ENCODE measurements around the gene LRRC37A3.
A peak's percentile ranks its signal among the peaks of the same experiment; 100 is the strongest.
"Not testable (repeated sequence)": the region's sequence is repeated elsewhere in the genome, so short reads cannot be mapped to it uniquely, and the experiment has no call there.

The LRRC37A3 gene

DNA sequence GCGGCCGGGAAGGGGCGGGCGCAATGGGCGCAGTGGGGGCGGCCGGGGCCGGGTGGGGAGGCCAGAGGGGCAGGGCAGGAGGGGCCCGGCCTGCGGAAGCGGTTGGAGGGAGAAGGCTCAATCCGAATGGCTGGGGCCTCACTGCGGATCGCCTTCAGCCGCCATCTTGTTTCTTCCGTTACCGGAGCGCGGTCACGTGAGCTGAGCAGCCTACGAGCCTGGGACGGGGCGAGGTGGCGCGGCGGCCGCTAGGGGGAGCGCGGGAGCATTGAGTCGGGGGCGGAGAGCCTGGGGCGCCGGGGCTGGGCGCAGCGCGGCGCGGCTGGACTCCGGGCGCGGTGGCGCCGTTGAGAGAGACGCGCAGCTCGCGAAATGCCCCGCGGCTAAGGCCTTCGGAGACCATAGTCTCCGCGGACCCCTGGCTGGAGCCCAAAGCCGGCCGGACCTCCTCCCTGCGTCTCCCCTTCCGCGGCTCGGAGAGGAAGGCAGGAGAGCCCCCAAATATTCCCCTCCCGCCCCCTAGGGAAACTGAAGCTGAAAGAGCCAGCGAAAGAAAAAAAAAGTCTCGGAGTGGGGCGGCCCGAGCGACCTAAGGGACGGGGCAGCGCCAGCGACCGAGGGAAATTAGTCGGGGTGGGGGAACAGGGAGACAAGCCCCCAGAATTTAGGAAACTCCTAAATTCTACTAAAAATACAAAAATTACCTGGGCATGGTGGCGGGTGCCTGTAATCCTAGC lies at the start of gene LRRC37A3:
TSS of gene LRRC37A3 (minus strand) at position 190 of the 737 bp plus-strand sequence. CDS start 22,221 bp downstream, outside the sequence.
- peak within 1 kb of the TSS; percentile 37 for H3K4me3 ChIP-seq (ENCODE audit: low read depth, low read length)

DNA sequence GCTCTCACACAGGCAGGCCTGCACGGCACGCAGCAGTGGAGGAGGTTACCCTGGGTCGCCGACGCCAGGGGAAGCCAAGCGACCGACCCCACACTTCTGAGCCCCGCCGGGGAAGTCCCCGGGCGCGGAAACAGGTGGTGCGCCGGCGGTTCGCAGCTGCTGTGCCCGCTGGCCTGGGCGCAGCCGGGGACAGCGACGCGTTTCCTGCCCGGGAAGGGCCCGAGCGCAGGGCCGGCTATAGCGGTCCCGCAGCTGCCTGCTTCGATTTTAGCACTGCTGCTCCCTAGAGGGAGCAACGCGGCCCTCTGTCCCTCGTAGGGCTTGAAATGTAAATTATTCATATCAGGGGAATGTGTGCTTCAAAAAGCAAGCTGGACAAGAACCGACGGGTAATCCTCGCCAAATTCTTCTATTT lies 46.6 kb upstream of the LRRC37A3 start:
- peak overlapping the region; percentile 13 for H3K4me3 ChIP-seq (ENCODE audit: low read depth, low read length)

DNA sequence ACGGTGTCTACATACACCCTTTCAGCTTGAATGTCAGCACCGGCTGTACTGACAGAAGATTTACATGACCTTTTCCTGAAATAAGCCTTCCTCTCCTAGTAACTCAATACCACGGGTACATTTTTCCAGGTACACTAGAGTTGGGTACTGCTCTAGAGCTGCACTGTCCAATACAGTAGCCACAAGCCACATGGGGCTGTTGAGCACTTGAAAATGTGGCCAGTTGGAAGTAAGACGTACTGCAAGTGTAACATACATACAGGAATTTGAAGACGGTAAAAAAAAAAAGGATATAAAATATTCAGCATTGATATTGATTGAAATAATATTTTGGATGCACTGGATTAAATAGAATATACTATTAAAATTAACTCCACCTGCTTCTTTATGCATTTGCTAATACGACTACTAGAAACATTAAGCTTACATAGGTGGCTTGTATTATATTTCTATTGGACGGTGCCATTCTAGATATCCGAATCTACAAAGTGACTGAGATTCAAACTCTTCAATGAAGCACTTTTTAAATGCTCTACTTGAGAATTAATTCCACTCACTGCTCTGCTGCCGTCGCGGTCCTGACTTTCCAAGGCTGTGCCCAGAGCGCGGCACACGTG lies 46.1 kb upstream of the LRRC37A3 start:
- peak overlapping the region; percentile 13 for H3K4me3 ChIP-seq (ENCODE audit: low read depth, low read length)

DNA sequence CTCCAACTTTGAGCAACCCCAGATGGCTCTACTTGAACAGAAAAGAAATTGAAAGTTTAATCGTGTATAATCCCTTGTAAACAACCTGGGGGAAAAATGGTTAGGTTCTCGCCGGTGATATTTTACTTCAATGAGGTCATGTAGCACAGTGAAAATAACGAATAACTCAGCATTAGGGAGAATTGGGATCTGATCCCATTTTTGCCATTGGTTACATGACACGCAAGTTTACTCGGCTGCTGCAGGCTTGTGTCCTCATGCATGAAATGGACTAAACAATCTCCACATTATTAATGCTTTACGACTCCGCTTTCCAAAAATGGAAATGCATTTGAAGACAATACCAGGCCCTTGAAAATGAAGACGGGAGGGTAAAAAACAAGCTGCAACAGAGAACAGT lies 45.5 kb upstream of the LRRC37A3 start:
- no peak overlapping the region for H3K4me3 ChIP-seq (ENCODE audit: low read depth, low read length)

DNA sequence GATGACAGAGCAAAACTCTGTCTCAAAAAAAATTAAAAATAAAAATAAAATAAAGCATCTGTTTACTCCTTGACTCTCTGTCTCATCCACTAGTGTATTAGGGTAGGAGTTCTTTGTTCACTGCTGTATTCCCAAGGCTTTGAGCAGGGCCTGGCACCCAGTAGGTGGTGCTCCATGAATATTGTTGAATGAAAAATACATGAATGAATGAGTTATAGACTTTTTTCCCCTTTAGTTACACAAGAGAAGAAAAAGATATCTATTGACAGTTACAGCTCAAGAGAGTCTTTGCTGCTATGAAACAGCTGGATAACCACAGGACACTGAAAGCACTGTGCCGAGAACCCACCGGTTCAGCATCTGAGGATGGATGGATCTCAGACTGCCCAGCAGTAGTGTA lies 44.5 kb upstream of the LRRC37A3 start:
- not testable (repeated sequence) for H3K4me3 ChIP-seq (ENCODE audit: low read depth, low read length)

DNA sequence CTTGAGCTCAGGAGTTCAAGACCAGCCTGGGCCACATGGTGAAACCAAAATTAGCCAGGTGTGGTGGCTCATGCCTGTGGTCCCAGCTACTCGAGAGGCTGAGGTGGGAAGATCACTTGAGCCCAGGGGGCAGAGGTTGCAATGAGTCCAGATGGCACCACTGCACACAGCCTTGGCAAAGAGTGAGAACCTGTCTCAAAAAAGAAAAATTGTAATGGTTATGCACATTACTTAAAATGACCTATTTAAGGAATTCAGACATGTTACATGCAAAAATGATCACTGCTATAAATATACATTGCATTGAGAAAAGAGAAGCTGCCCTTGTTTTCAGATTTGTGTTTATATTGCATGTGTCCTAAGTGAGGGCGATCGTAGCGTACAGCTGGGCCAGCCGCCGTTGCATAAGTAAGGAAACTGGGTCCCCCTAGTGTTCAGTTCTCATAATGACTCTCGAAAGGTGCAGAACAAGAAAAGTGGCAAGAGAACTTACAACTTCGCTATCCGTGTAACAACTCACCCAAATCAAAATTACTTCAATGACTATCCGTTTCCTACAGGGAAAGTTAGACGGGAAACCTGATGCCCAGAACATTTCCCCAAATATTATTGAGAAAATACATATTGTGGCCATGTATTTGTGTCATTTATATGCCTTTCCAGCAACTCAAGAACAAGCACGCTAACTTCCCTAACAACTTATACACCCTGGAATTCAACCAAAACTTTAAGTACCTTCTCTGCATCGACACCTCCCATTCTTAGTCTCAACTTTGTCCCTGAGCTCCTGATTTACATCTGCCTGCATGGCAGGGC lies 42.5 kb upstream of the LRRC37A3 start:
- not testable (repeated sequence) for H3K4me3 ChIP-seq (ENCODE audit: low read depth, low read length)

DNA sequence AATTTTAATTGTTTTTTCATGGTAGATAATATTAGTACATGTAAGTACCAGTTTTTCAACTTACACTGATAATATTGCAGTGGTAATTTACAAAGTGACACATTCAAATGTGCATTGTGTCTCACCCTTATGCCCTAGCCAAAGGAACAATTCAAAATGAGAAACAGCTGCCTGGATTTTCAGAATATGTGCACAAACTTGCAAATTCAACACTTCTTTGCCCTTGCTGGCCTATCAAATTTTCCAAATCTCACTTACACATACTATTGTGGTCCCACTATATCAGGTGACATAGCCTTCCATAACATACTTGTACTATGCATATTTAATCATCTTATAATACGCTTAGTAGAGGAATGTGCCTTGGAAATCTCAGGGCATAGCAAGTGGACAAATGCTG lies 32.6 kb upstream of the LRRC37A3 start:
- H3K4me3 ChIP-seq (ENCODE audit: low read depth, low read length): no peak overlapping the region

DNA sequence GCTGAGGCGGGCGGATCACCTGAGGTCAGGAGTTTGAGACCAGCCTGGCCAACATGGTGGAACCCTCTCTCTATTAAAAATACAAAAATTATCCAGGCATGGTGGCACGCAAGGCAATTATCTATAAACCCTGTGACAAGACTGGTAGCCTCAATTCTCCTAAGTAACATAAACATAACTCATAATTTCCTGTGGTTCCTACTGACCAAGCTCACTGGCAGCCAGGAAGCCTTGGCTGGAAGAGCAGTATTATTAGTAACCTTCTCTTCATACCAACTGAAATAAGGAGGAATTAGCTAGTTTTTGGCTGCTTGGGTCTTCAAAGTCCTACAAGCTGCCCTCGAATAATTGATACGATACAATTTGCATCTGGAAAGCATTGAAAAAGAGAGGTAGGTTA lies 31.6 kb upstream of the LRRC37A3 start:
- no peak overlapping the region for H3K4me3 ChIP-seq (ENCODE audit: low read depth, low read length)

DNA sequence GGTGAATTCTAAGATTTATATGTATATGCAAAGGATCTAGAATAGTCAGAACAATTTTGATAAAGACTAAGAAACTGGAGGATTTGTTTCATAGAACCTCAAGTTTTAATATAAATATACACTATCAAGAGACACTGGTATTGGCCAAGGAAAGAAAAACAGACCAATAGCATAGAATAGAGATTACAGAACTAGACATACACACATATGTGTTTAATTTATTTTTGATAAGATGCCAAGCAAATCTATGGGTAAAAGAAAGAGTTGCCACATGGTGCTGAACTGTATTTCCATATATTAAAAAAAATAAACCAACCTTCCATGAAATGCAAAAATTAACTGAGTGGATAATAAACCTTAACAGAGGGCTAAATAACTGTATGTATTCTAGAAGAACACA lies 27.9 kb upstream of the LRRC37A3 start:
- no peak overlapping the region for H3K4me3 ChIP-seq (ENCODE audit: low read depth, low read length)

DNA sequence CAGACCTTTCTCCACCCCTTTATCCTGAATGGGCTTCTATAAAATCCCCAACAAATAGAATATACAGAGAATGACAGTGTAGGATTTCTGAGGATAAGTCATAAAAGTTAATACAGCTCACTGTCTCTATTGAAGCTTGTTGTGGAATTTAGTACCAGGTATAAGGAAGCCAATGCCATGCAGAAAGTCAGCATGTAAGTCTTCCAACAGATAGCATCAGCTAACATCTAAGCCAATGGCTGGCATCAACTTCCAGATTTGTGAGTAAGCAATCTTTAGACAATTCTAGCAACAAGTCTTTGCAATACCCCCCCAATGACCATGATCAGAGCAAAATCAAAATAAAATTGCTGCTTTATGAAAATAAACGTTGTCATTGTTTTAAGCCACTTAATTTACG lies 22.5 kb upstream of the LRRC37A3 start:
- no peak overlapping the region for H3K4me3 ChIP-seq (ENCODE audit: low read depth, low read length)

DNA sequence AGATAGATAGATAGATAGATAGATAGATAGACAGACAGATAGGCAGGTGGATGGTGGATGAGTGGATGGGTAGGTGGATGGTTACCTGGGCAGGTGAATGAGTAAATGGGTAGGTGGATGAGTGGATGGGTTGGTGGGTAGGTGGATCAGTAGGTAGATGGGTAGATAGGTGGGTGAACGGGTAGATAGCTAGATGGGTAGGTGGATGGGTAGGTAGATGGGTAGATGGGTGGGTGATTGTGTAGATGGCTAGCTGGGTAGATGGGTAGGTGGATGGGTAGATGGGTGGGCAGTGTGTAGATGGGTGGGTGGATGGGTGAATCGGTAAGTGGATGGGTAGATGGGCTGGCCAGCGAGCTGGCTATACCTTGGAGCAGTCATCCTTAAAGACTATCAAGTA lies 21.8 kb upstream of the LRRC37A3 start:
- H3K4me3 ChIP-seq (ENCODE audit: low read depth, low read length): no peak overlapping the region

DNA sequence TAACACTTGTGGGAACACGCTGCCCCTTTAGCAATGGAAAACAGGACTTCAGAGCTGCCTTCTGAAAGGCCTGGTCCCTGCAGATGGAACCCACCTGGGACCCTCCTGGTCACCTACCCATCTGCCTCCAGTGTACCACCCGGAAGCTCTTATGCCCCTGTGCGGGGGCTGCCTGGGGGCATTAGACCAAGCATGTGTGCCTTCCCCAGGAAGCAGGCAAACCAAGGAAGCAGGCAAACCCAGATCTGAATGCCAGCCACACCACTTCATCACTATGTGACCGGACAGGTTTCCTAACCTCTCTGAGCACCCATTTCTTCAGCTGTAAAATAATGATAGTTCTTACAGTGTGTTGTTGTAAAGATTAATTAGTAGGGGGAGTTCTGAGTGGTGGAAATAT lies 20.8 kb upstream of the LRRC37A3 start:
- no peak overlapping the region for H3K4me3 ChIP-seq (ENCODE audit: low read depth, low read length)

DNA sequence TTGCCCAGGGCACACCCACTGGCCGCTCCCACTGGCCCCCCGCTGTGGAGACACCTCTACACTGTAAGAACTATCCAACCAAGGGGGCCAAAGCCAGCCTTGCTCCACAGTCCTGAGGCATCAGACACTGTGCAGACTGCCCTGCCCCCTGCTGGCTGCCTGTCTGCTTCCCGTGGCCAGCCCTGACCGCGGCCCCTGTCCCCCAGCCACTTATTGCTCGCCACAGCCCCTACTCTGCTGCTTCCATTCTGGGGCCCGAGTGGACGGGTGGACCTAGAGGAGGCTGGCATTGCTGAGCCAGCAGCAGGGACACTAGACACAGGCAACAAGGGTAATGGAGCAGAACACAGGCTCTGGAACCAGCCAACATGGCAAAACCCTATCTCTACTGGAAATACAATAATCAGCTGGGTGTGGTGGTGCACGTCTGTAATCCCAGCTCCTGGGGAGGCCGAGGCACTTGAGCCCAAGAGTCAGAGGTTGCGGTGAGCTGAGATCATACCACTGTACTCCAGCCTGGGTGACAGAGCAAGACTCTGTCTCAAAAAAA lies 19.7 kb upstream of the LRRC37A3 start:
- no peak overlapping the region for H3K4me3 ChIP-seq (ENCODE audit: low read depth, low read length)

DNA sequence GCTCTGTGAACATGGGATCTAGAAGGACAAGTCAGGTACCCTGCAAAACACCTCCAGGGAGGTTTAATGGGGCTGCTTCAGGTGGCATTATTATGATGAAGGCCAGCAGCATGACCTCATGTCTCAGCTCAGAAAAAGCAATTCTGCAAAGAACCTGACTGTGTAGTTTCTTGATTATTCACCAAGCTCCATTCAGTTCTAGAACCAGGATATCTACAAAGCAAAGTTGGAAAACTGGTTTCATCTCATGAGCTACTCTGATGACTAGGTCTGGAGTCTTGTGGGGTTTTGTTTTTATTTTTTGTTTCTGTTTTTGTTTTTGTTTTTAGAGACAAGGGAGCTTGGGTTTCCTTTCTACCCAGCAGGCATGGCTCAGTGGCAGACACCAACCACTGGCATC lies 19.0 kb upstream of the LRRC37A3 start:
- no peak overlapping the region for H3K4me3 ChIP-seq (ENCODE audit: low read depth, low read length)

DNA sequence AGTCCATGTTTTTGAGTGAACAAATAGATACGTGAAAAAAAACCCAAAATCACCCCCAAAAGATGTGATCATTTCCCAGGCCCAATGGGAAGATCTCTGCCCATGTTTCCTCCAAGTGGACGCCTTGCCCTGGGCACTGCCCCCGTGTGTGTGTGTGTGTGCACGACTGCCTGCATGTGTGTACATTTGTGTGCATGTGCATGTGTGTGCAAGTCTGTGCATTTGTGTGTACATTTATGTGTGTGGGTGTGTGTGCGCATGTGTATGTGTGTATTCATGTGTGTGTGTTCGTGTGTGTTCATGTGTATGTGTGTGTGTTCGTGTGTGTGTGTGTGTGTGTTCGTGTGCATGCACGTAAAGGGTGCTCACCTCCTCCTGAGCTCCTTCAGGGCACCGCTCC lies 16.8 kb upstream of the LRRC37A3 start:
- H3K4me3 ChIP-seq (ENCODE audit: low read depth, low read length): no peak overlapping the region

DNA sequence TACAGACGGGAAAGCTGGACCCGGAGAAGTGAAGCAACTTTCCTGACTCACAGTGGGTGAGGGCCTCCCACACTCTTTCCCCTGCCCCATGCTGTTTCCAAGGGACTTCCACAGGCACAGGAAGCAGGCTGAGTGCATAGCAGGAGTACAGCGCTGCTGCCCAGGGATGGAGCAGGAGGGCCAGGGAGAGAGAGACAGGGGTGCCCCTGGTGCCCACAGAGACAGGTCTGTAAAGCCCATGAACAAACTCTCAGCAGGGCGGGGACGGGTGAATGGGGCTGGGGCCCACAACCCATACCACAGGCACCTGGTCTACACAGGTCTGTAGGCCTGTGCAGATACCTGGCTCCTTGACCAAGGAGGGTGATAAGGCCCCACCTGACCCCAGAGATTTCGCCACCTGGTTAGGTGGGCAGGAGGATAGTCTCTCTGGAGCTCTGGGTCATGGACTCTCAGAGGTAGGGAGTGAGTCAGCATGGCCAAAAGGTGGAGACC lies 15.1 kb upstream of the LRRC37A3 start:
- H3K4me3 ChIP-seq (ENCODE audit: low read depth, low read length): not testable (repeated sequence)

DNA sequence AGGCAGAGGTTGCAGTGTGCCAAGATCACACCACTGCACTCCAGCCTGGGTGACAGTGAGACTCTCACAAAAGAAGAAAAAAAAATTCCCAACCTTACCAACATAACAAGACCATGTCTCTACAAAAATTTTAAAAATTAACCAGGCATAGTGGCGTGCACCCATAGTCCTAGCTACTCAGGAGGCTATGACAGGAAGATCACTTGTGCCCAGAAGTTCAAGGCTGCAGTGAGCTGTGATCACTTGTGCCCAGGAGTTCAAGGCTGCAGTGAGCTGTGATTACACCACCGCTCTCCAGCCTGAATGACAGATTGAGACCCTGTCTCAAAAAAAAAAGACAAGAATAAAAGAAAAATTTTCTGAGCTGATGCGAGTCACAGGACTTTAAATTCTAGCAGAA lies 13.6 kb upstream of the LRRC37A3 start:
- H3K4me3 ChIP-seq (ENCODE audit: low read depth, low read length): not testable (repeated sequence)

DNA sequence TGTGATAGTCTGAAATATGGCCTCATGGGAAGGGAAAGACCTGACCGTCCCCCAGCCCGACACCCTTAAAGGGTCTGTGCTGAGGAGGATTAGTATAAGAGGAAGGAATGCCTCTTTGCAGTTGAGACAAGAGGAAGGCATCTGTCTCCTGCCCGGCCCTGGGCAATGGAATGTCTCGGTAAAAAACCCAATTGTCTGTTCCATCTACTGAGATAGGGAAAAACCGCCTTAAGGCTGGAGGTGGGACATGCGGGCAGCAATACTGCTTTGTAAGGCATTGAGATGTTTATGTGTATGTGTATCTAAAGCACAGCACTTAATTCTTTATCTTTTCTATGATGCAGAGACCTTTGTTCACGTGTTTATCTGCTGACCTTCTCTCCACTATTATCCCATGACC lies 11.1 kb upstream of the LRRC37A3 start:
- H3K4me3 ChIP-seq (ENCODE audit: low read depth, low read length): not testable (repeated sequence)

DNA sequence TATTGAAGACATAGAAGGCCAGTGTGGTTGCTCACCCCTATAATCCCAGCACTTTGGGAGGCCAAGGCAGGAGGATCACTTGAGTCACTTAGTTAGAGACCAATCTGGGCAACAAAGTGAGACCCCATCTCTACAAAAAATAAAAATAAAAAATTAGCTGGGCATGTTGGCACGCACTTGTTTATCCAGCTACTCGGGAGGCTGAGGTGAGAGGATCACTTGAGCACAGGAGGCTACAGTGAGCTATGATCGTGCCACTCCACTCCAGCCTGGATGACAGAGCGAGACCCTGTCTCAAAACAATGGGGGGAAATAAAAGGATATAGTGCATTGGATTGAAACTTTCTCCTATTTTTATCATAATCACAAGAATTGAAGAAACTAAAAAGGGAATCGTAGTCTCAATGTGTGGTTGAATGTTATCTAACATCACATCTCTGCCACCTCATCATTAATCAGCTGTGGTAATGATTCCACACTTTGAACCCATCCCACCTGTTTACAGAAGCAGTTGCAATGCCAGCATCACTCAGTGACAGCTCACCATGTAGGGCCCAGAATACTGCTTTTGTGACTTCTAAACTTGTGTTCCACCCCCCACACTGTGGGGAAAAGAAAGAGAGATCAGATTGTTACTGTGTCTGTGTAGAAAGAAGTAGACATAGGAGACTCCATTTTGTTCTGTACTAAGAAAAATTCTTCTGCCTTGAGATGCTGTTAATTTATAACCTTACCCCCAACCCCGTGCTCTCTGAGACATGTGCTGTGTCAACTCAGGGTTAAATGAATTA lies 10.3 kb upstream of the LRRC37A3 start:
- H3K4me3 ChIP-seq (ENCODE audit: low read depth, low read length): not testable (repeated sequence)

DNA sequence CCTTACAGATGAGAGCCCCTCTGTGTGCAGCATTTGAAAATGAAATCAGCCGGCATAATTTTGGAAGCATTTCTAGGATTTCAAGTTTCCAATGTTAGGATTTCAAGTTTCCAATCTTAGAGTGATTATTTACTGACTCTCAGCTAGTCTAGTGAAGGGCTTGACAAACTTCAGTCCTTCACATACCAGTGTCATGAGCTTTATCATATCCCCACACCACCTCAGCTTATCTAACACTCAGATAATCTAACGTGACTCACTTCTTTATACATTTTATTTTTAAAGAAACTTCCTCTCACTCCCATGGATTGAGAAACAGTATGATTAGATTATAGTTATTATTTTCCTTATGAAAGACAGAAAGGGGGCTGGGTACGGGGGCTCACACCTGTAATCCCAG lies 9.4 kb upstream of the LRRC37A3 start:
- not testable (repeated sequence) for H3K4me3 ChIP-seq (ENCODE audit: low read depth, low read length)

DNA sequence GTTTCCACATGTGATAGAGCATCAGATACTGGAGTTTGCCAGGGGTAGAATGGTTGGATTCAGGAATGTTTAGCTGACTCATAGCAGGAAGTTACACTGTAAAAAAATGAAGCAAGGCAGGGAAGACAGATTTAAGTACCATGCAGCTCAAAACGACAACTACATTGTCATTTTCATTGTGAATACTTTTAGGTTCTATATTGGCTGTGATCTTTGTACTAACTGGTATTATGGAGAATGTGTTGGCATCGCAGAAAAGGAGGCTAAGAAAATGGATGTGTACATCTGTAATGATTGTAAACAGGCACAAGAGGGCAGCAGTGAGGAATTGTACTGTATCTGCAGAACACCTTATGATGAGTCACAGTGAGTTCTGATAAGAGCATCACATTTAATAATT lies 8.2 kb upstream of the LRRC37A3 start:
- not testable (repeated sequence) for H3K4me3 ChIP-seq (ENCODE audit: low read depth, low read length)
